Endometrium (tissue), 2 donors: ENCODE results near the gene TMC4.
"Not testable (repeated sequence)": the region's sequence is repeated elsewhere in the genome, so short reads cannot be mapped to it uniquely, and the experiment has no call there.

ENCODE experiments used
- FAIRE-seq: peaks from 2 replicates; lab custom pipeline; 2012; peaks lifted over from hg19 to GRCh38; lab: Jason Lieb, UNC
- donor health status: control.
- donor health status: control.

The TMC4 gene

DNA sequence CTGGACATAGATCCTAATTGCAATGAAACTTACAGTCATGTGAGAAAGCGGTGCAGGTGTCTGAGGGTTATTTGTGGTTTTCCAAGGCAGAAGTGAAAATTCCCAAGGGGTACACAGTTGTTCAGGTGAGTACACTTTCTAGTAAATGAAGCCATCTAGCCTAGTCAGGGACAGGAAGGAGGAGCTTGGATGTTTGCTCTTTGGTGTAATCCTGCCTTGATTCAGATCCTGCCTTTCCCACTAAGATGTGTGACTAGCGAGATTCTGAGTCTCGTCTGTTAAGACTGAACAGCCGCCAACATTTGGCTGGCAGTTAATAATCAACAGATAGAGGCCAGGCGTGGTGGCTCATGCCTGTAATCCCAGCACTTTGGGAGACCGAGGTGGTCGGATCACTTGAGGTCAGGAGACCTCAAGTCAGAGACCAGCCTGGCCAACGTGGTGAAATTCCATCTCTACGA lies 30.2 kb upstream of the TMC4 start:
- no peak for FAIRE-seq

- no peak for FAIRE-seq
These were observed 29.0 kb upstream of the TMC4 start for GRCh38 chr19:54201980-54202379.

- FAIRE-seq, result no peak
These were observed 28.3 kb upstream of the TMC4 start for GRCh38 chr19:54201172-54201701.

DNA sequence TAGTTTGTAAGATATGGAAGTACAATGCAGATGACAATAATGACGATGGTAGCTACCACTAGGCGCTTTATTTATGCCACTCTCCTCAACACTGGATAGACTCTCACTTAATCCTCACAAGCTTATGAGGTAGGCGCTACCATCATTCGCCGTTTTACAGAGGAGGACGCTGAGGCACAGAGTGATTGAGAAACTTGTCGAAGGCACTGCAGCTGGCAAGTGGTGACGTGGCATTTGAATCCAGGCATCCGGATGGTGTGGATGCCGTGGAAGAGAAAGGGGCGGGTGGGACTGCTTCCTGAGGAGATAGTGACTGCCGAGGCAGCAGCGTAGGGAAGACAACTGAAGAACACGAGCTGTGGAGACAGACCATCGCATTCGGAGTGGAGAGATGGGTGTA lies 26.4 kb upstream of the TMC4 start:
- FAIRE-seq, result no peak

GRCh38 chr19:54197121-54197520 lies 24.2 kb upstream of the TMC4 start:
- FAIRE-seq, result no peak

GRCh38 chr19:54196536-54196935 lies 23.6 kb upstream of the TMC4 start:
- no peak for FAIRE-seq

GRCh38 chr19:54194463-54194862 lies 21.5 kb upstream of the TMC4 start:
- FAIRE-seq, result not testable (repeated sequence)

DNA sequence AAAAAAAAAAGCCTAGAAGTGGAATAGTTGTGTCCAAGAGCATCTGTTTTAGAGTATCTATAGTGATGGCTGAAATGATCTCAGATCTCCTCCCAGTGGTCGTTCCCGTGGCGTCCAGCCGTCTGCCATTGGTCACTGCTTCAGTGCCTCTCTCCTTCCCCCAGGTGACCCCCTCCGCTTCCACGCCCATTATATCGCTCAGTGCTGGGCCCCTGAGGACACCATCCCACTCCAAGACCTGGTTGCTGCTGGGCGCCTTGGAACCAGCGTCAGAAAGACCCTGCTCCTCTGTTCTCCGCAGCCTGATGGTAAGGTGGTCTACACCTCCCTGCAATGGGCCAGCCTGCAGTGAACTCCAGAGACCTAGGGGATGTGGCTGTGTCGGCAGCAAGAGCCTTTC lies 20.1 kb upstream of the TMC4 start:
- no peak for FAIRE-seq

DNA sequence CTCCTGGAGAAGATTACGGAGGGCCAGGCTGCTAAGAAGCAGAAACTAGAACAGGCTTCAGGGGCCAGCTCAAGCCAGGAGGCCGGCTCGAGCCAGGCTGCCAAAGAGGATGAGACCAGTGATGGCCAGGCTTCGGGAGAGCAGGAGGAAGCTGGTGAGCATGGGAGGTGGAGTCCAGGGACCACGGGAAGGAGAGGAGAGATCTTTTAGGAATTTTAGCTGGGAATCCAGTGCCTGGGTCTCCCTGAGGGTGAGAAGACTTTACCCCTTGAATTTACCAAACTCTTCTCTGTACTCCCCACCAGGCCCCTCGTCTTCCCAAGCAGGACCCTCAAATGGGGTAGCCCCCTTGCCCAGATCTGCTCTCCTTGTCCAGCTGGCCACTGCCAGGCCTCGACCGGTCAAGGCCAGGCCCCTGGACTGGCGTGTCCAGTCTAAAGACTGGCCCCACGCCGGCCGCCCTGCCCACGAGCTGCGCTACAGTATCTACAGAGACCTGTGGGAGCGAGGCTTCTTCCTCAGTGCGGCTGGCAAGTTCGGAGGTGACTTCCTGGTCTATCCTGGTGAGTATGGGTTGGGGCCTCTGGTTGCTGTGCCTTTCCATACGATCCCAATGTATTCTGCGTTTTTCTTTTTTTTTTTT lies 19.0 kb upstream of the TMC4 start:
- FAIRE-seq, result no peak

DNA sequence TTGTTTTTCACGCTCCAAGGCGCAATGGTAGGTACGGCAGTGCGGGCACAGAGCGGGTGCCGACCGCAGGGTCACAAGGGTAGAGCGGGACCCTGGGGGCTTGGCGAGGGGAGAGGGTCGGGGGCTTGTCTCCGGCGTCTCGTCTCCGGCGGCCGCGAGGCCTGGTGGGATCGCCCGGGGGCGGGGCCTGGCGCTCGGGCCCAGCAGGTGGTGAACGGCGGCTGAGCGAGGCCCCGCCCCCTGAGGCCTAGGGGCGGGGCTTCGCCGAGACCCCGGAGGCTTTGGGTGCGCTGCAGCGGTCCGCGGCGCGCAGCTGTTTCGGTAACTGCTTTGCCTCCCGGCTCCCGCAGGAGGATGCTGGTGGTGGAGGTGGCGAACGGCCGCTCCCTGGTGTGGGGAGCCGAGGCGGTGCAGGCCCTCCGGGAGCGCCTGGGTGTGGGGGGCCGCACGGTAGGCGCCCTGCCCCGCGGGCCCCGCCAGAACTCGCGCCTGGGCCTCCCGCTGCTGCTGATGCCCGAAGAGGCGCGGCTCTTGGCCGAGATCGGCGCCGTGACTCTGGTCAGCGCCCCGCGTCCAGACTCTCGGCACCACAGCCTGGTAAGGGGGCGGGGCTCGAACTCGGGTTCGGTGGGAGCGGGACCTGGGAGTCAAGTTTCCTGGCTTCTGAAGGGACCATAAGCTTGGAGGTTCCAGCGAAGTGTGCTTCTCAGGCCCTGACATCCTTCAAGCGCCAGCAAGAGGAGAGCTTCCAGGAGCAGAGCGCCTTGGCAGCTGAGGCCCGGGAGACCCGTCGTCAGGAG lies 18.3 kb upstream of the TMC4 start, which contains the start of gene TSEN34:
TSS of gene TSEN34 (plus strand) at position 298 of the 800 bp plus-strand sequence. CDS start at position 355, 57 bp downstream.
- no peak for FAIRE-seq

- FAIRE-seq, result peak; percentile 99
These were observed 17.6 kb upstream of the TMC4 start for GRCh38 chr19:54190503-54191010.

DNA sequence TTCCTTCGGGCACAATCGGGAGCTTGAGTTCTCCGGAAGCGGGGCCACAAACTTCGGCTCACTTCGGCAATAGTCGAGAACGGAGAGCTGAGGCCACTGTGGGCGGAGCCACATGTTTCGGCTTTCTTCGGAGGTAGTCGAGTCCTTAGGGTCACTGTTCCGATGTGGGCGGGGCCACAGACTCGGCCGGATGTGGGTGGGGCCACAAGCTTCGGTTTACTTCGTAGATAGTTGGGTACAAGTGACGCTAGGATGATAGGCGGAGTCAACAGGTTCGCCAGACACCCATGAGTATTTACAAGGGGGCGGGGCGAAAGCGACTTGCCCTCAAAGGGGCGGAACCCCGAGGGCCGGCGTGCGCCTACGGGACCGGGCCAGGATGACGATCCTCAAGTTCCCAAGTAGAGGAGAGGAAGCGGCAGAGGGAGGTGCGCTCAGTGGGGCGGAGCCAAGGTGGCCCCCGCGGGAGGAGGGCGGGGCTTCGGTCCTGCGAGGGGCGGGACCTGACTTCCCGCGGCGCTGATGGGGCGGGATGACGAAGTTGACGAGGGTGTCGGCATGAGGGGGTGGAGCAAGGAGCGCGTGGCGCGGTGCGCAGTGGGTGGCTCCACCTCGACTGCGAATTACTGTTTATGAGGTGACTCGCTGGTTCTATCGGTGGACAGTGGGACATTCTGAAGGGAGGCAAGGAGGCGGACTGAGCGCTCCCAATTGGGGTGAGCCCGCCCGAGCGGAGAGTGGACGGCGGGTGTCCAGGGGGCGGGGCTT lies 17.0 kb upstream of the TMC4 start:
- FAIRE-seq, result peak; percentile 100

GRCh38 chr19:54189145-54189734 lies 16.3 kb upstream of the TMC4 start, which contains the start of gene MBOAT7:
Gene MBOAT7, minus strand, starts transcription at chr19:54189580. Its CDS starts 1,072 bp downstream, at chr19:54188508.
- FAIRE-seq, result no peak

- FAIRE-seq, result no peak
These were observed 15.4 kb upstream of the TMC4 start for GRCh38 chr19:54188215-54188871.

- FAIRE-seq, result no peak
These were observed 14.0 kb upstream of the TMC4 start for GRCh38 chr19:54186934-54187381.

DNA sequence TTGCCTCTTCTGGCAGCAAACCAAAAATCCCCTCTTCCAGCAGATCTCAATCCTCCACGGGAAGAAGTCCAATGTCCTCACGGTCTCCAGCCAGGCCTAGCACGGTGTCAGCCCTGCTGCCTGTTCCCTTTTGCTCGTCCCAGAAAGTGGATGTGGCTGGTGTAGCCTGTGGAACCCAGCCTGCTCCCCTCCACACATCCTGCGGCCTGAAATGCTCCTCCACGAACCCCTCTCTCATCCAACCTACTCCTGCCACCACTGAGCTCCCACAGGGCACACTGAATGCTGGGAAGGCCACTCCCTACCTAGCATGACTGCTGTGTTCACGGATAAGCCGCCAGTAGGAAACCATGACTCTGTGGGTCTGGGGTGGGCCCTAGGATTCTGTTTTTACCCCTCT lies 13.4 kb upstream of the TMC4 start:
- FAIRE-seq, result no peak

DNA sequence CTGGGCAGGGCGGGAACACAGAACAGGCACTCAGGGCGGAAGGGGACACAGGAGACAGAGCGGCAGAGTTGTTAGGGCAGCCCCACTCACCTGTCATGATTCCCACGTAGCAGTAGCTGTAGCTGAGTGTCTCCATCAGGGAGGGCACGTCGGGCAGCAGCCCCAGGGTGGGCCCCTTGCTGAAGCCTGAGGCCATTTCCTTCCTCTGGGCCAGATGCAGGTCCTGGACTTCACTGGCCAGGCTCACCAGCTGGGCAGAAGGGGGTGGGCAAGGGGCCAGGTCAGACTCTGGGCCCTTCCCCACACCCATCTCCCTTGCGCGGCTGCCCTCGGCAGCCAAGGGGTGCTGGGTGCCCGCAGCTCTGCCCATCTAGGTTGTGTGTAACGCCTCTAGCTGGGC lies 10.5 kb upstream of the TMC4 start:
- no peak for FAIRE-seq

DNA sequence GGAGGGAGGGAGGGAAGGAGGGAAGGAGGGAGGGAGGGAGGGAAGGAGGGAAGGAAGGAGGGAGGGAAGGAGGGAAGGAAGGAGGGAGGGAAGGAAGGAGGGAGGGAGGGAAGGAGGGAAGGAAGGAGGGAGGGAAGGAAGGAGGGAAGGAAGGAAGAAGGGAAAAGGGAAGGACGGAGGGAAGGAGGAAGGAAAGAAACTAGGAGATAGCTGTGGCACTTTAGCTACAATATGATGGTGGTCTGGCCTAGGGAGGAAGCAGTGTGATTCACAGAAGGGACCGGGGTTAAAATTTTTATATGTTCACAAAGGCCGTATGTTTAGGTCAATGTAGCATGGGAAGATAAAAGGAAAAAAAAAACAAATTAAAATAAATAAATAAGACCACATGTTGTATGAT lies 8.9 kb upstream of the TMC4 start:
- not testable (repeated sequence) for FAIRE-seq

GRCh38 chr19:54180691-54181091 lies 7.7 kb upstream of the TMC4 start:
- no peak for FAIRE-seq

DNA sequence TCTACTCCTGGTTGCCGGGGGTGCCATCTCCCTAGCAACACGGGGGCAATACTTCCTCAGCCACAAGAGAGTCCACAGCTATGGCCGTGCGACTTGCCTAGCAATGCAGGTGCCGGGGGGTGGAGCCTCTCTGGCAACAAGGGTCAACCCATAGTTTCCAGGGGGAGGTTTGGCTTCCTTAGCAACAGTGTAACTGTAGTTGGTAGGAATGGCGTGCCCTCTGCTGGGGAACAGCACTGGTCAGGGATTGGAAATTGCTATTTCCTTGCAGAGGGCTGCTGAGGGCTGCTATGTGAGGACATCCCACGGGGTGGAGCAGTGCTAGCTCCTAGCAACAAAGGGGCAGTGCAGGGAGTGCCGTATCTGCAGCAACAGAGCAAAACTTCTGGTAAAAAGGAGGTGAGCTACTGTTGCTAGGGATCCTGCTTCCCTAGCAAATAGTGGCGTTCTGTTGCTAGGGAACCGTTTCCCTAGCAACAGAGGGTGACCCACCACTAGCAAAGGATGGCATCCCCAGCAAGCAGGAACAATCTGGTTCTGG lies 7.0 kb upstream of the TMC4 start:
- FAIRE-seq, result no peak
